Astrocyte (in vitro differentiated cells and primary cell): Measurements from ENCODE around the gene N4BP2.

ENCODE experiments used
- CTCF ChIP-seq: IDR thresholded peaks from 2 replicates; pipeline ENCODE4 v1.5.1; 2011; ENCODE audit warnings: low read depth, mild to moderate bottlenecking, inconsistent platforms, low read length, moderate library complexity; ENCODE audit not compliant: insufficient read depth
- EZH2 ChIP-seq: IDR thresholded peaks from 2 replicates; pipeline ENCODE4 v1.6.1; 2012; ENCODE audit warnings: mild to moderate bottlenecking, low read length, inconsistent platforms; ENCODE audit not compliant: insufficient read depth

- TF ChIP-seq CTCF (no peak), EZH2 (no peak)
Observed at GRCh38 chr4:40144716-40145115, 88.1 kb downstream of the N4BP2 start.
